Heart right ventricle (tissue), 16 donors: ENCODE measurements around the gene KIF9. TPM values are rescaled to one million over a fixed set of nuclear protein-coding genes. Genes with fewer than 3 reads are reported as not detected.

Experiments
- ATAC-seq, 8 donors: fragments of 200-7000 bp; cut with Tn5 transposase; one replicate each; pipeline ENCODE4 v1.9.1; 2020; ENCODE audit warnings: mild to moderate bottlenecking in 8 of 8, moderate library complexity in 8 of 8, moderate number of reproducible peaks in 1 of 8
- DNase-seq, 2 donors: peaks; one replicate each; pipeline ENCODE4 v3.0.0-alpha.2; 2020
- H3K27ac ChIP-seq, 10 donors: fragments of 200-600 bp; sonication (generic) in 2 of 10; one replicate each; pipeline versions ENCODE4 v1.5.0 to v1.8.0; 2020 to 2022; ENCODE audit warnings: mild to moderate bottlenecking in 3 of 10
- H3K27me3 ChIP-seq, 7 donors: fragments of 200-600 bp; one replicate each; pipeline ENCODE4 v1.8.0; 2021 to 2022; ENCODE audit warnings: mild to moderate bottlenecking in 2 of 7
- H3K36me3 ChIP-seq, 9 donors: fragments of 200-600 bp; sonication (generic) in 1 of 9; one replicate each; pipeline versions ENCODE4 v1.5.0 to v1.8.0; 2020 to 2022; ENCODE audit warnings: mild to moderate bottlenecking in 2 of 9
- H3K4me1 ChIP-seq, 9 donors: fragments of 200-600 bp; sonication (generic) in 1 of 9; one replicate each; pipeline versions ENCODE4 v1.5.0 to v1.8.0; 2020 to 2022; ENCODE audit warnings: mild to moderate bottlenecking in 4 of 9
- H3K4me3 ChIP-seq, 10 donors: fragments of 200-600 bp; sonication (generic) in 2 of 10; one replicate each; pipeline versions ENCODE4 v1.5.0 to v1.8.0; 2020 to 2022; ENCODE audit warnings: mild to moderate bottlenecking in 7 of 10, moderate library complexity in 2 of 10
- H3K9me3 ChIP-seq, 11 donors: fragments of 200-600 bp in 10 of 11; sonication (generic) in 2 of 11; one replicate each; pipeline versions ENCODE4 v1.5.0 to v1.8.0; 2013 to 2022; ENCODE audit warnings: mild to moderate bottlenecking in 2 of 11, control low read depth in 1 of 11, moderate library complexity in 1 of 11
- CTCF ChIP-seq, 9 donors: fragments of 200-600 bp; sonication (generic) in 2 of 9; IDR thresholded peaks; one replicate each; pipeline versions ENCODE4 v1.5.0 to v1.8.0; 2021 to 2022; ENCODE audit warnings: antibody characterized with exemption in 9 of 9, mild to moderate bottlenecking in 5 of 9, moderate library complexity in 1 of 9
- WGBS, 2 donors: extraction: QIAGEN DNeasy Blood & Tissue Kit; methylation state at CpG; one replicate each; pipeline ENCODE4 v1.1.7; 2013; ENCODE audit warnings: inconsistent platforms in 1 of 2; 5-methylcytosine and 5-hydroxymethylcytosine counted together
- intact Hi-C, 10 donors: fragments of 100-400 bp; cut with DNase I; formaldehyde crosslinking; loops; one replicate each; pipeline versions ENCODE4 v1.11.1 to v1.14.2; 2022
- polyA plus RNA-seq, 2 donors: library from polyadenylated mRNA; stranded (reverse); fragments of 200-250 nt; gene quantifications; one replicate each; pipeline ENCODE4 v1.2.3, GENCODE V29; 2013
- total RNA-seq, 10 donors: library from RNA; stranded (reverse); fragmentation: NEBNext Ultra II Directional in 3 of 10; extraction: Animal tissue kit (Norgen Biotek cat#: 25700) in 3 of 10; gene quantifications; one replicate each; pipeline versions ENCODE4 v1.2.1 to v1.2.4, GENCODE V29; 2021 to 2023
- donor health status: Arrhythmogenic right ventricular cardiomyopathy.
- donor health status: ischemic (EF 13 %, LVEDD 7.1; RV severe dilation, severe dysfunction).
- donor health status: healthy with polysubstance abuse.
- donor health status: DM: no; HTN: yes; CAD: no.
- donor health status: DM: no; HTN: no; CAD: no.
- donor health status: ischemic (EF 25% LVEDD 6.9; RV normal size, moderate dysfunction).
- donor health status: ischemic (EF 25% LVEDD 5.7; RV mildly dilated, moderate dysfunction).
- donor health status: healthy.
- donor health status: DM: yes; HTN: yes; CAD: no.
- donor health status: Ischemic cardiomyopathy.
- donor health status: ischemic (EF 35%, LVEDD 5.7; RV mildly dilated, moderate dysfunction).
- donor health status: nonischemic (EF 11% LVEDD 7.7; RV severe dilation, severe dysfunction).
- donor health status: DM: yes; HTN: yes; CAD: no.
- donor health status: PGD.
- donor health status: ischemic (EF 29% LVEDD 5.4; RV normal size, mild dysfunction).
- donor health status: nonischemic (EF 23%, LVEDD 6.1; RV moderate dilation, normal function).

The KIF9 gene
- total and polyA plus RNA-seq, 12 donors = 4.2 to 16.6 (median 8.5) TPM

- intact Hi-C loops = loop anchor here in 1 of 10 donors (1.0 kb wide), 1 partner anchor 15 kb away; the partner anchor contains the start of genes KIF9 and KLHL18
- TF ChIP-seq CTCF (IDR thresholded peaks at IDR 0.05) = no peak
- peak overlapping the region in 9 of 10 donors; percentile 54 to 80 (median 62) for H3K27ac ChIP-seq
- 44% methylated on average over 11 of the region's 11 CpGs for WGBS, 2 donors
- peak; percentile 77 to 96 for DNase-seq
- peaks cover 3 to 25% (median 17%) of the 10 kb centered on the region in 9 donors for H3K4me1 ChIP-seq
- no peaks in the 10 kb centered on the region for H3K27me3 ChIP-seq
- no peak overlapping the region for H3K4me3 ChIP-seq
- H3K36me3 ChIP-seq = peaks cover 0 to 7% (median 0%) of the 10 kb centered on the region in 9 donors
- H3K9me3 ChIP-seq = no peaks in the 10 kb centered on the region
- ATAC-seq = peak; percentile 92 to 98 (median 96)
Observed at GRCh38 chr3:47266709-47267489, 15.7 kb downstream of the KIF9 start.

GRCh38 chr3:47265725-47266428 is 16.7 kb downstream of the KIF9 start:
- intact Hi-C loops = loop anchor here in 1 of 10 donors (1.0 kb wide), 1 partner anchor 16 kb away; the partner anchor contains the start of genes KIF9 and KLHL18
- ATAC-seq (no peak), DNase-seq (no peak)
- Histone ChIP-seq H3K27me3 (no peaks in the 10 kb centered on the region), H3K4me3 (no peak overlapping the region), H3K27ac (peak overlapping the region in 5 of 10 donors; percentile 41 to 80 (median 74)), H3K9me3 (no peaks in the 10 kb centered on the region), H3K4me1 (peaks cover 3 to 25% (median 17%) of the 10 kb centered on the region in 9 donors), H3K36me3 (no peaks in the 10 kb centered on the region)
- TF ChIP-seq CTCF (IDR thresholded peaks at IDR 0.05) = no peak
- WGBS, 2 donors = 89 to 90% methylated on average over 10 of the region's 10 CpGs

GRCh38 chr3:47265008-47265407 is 17.6 kb downstream of the KIF9 start:
- Histone ChIP-seq H3K9me3 (no peaks in the 10 kb centered on the region), H3K27ac (peak overlapping the region in 2 of 10 donors; percentile 12 to 74), H3K27me3 (no peaks in the 10 kb centered on the region), H3K4me3 (no peak overlapping the region), H3K4me1 (peaks cover 3 to 25% (median 17%) of the 10 kb centered on the region in 9 donors), H3K36me3 (no peaks in the 10 kb centered on the region)
- ATAC-seq (no peak), DNase-seq (no peak)
- TF ChIP-seq CTCF (IDR thresholded peaks at IDR 0.05) = no peak
- WGBS, 2 donors = 94 to 96% methylated on average over 1 of the region's 1 CpG
- intact Hi-C loops = no loop called here

- H3K36me3 ChIP-seq = no peaks in the 10 kb centered on the region
- no peak overlapping the region for H3K4me3 ChIP-seq
- WGBS, 2 donors = 92% methylated on average over 3 of the region's 3 CpGs
- TF ChIP-seq CTCF (IDR thresholded peaks at IDR 0.05) = no peak
- H3K27me3 ChIP-seq = no peaks in the 10 kb centered on the region
- H3K27ac ChIP-seq = no peak overlapping the region
- no peak for DNase-seq
- ATAC-seq = no peak
- H3K4me1 ChIP-seq = peaks cover 0 to 6% (median 2%) of the 10 kb centered on the region in 9 donors
- H3K9me3 ChIP-seq = no peaks in the 10 kb centered on the region
- intact Hi-C loops = no loop called here
Observed at GRCh38 chr3:47261301-47261700, 21.3 kb downstream of the KIF9 start.
